Activated CD4-positive, CD25-positive, alpha-beta regulatory T cell (primary cell): Measurements from ENCODE around the gene FRMPD4.

Experiments used
- DNase-seq, 4 experiments: peaks; one replicate each; lab custom pipeline; 2025; lab: John Stamatoyannopoulos, UW

FRMPD4 gene

GRCh38 chrX:12767856-12768255 lies 629.6 kb downstream of the FRMPD4 start:
- no peak for DNase-seq

GRCh38 chrX:12768491-12768890 lies 630.2 kb downstream of the FRMPD4 start:
- DNase-seq, result no peak

- DNase-seq, result no peak
Measured at GRCh38 chrX:12770440-12770839, 632.2 kb downstream of the FRMPD4 start.

GRCh38 chrX:12771445-12772069 lies 633.3 kb downstream of the FRMPD4 start:
- peak; percentile 27 to 50 (median 38) for DNase-seq
